IPS-15b (cell line): ENCODE measurements around the gene PSMB11.

ENCODE experiments used
- H3K27me3 ChIP-seq: one replicate; pipeline ENCODE4 v1.6.1; 2013; ENCODE audit warnings: low read length; ENCODE audit not compliant: control insufficient read depth, insufficient read depth
- H3K36me3 ChIP-seq: one replicate; pipeline ENCODE4 v1.6.1; 2013; ENCODE audit warnings: low read length; ENCODE audit not compliant: control insufficient read depth, insufficient read depth
- H3K4me1 ChIP-seq: one replicate; pipeline ENCODE4 v1.6.1; 2013; ENCODE audit warnings: mild to moderate bottlenecking, low read length; ENCODE audit not compliant: control insufficient read depth, insufficient read depth
- H3K4me3 ChIP-seq: one replicate; pipeline ENCODE4 v1.5.1; 2013; ENCODE audit warnings: low read depth, low read length
- H3K9ac ChIP-seq: one replicate; pipeline ENCODE4 v1.6.1; 2013; ENCODE audit warnings: low read depth, mild to moderate bottlenecking, low read length
- H3K9me3 ChIP-seq: one replicate; pipeline ENCODE4 v1.6.1; 2013; ENCODE audit warnings: mild to moderate bottlenecking, low read length; ENCODE audit not compliant: control insufficient read depth, insufficient read depth

The PSMB11 gene

DNA sequence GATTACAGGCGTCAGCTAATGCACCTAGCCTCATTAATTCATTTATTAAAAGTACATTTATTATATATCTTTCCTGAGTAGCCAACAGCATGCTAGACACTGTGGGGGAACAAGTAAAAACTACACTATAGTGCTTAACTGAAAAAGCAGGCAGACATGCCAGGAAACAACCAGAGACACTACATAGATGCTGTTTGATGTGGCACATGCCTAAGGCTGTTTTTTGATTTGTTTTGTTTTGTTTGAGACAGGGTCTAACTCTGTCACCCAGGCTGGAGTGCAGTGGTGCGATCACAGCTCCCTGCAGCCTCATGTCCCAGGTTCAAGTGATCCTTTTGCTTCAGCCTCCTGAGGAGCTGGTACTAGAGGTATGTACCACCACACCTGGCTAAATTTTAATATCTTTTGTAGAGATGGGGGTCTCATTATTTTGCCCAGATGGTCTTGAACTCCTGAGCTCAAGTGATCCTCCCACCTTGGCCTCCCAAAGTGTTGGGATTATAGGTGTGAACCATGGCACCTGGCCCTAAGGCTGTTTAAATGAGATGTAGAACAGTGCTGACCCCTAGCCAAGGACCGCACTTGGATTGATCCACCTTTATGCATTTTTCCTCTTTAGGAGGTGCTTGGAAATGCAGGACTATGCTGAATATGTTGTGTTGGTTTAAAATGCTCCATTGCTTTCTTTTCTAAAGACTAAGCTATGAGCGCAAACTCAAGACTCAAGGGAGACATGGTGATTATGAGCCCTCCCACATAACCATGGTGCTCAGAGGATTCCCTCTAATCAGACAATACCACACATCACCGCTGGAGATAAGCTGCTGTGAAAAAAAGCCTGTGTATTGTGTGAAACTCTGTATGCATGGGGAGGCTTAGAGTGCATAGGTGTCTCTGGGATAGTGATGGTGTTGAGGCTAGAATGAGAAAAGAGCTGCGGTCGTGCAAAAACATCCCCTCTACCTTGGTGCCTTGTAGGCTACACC, 21.6 kb upstream of the PSMB11 start:
- Histone ChIP-seq H3K9ac (no peak overlapping the region), H3K27me3 (no peaks in the 10 kb centered on the region), H3K36me3 (peaks cover 1% of the 10 kb centered on the region), H3K4me1 (peaks cover 11% of the 10 kb centered on the region), H3K4me3 (no peak overlapping the region), H3K9me3 (no peaks in the 10 kb centered on the region)

DNA sequence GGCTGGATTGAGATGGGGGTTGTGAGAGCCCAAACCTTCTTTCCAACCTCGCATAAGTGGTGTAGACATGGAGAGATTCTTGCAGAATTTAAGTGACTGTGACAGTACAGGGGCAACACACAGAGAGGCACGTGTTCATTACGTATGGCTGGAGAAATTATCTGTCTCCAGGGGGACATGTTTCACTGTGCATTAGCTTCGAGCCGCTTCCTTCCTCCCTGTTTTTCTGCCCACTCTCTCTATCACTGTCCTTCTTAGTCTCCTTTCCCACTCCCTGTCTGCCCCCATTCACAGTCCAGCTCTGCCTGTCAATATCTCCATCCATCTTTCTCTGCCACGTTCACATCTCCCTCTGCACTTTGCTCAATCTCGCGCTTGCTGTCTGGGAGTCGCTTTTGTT, 20.6 kb upstream of the PSMB11 start:
- Histone ChIP-seq H3K4me3 (no peak overlapping the region), H3K9me3 (no peaks in the 10 kb centered on the region), H3K4me1 (peaks cover 15% of the 10 kb centered on the region), H3K36me3 (peaks cover 7% of the 10 kb centered on the region), H3K9ac (no peak overlapping the region), H3K27me3 (no peaks in the 10 kb centered on the region)

DNA sequence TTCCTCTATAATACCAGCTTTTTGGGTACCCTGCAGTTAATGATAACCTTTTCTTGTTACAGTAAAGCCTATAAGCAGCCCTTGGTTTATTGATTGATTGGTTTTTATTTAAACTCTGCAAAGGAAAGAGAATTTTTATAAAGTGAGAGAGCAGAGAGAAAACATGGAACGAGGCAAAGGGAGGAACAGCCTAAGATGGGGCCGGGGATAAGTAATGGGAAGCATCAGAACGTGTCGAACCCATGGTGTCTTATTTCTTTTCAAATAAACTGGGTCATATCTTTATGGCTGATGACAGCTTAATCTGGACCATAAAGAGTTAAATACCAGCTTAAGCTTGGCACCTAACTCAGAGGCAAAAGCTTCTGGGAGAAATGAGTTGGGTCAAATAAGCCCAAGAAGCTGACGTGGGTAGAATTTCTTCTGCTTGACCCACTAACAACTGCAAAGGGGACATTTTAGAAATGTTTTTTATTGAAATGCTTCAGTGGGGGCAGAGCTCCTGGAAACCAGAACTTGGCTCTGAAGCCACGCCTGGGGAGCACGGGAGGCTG, 20.0 kb upstream of the PSMB11 start:
- H3K9me3 ChIP-seq, result no peaks in the 10 kb centered on the region
- H3K27me3 ChIP-seq, result no peaks in the 10 kb centered on the region
- H3K36me3 ChIP-seq, result peaks cover 7% of the 10 kb centered on the region
- H3K4me3 ChIP-seq, result no peak overlapping the region
- H3K9ac ChIP-seq, result no peak overlapping the region
- peaks cover 15% of the 10 kb centered on the region for H3K4me1 ChIP-seq

DNA sequence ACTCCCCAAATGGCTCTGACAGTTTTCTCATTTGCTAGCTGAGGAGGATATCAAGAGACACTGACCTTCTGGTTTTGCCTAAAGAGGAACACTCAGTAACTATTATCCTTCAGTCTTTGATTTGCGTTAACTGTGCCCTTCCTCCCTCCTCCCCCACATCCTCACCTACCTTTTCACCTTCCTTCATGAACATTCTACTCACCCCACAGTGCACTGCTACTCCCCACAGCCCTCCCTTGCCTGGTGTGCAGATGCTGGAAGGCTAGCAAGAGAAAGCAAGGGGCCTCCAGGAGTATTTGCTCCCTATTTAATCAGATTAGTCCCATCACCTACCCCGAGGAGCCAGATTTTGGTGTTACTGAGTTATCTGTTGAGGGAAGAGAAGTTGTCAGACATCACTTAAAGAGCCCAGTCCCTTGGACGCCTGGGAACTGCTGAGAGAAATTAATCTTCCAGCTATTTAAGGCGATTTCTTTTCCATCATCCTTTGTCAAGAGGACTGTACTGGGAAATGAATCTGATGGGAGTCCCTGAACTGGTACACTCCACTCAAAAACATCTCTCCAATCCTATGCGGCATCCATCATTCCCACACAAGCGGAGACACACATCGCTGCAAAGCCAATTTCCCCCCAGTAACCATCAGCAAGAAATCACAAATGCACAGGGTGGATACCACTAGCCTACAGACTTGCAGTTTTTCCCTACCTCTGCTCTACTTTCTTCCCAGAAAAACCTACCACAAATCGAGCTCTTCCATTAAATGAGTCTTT, 18.8 kb upstream of the PSMB11 start:
- Histone ChIP-seq H3K36me3 (peaks cover 7% of the 10 kb centered on the region), H3K4me3 (no peak overlapping the region), H3K27me3 (no peaks in the 10 kb centered on the region), H3K4me1 (peaks cover 15% of the 10 kb centered on the region), H3K9ac (no peak overlapping the region), H3K9me3 (no peaks in the 10 kb centered on the region)

DNA sequence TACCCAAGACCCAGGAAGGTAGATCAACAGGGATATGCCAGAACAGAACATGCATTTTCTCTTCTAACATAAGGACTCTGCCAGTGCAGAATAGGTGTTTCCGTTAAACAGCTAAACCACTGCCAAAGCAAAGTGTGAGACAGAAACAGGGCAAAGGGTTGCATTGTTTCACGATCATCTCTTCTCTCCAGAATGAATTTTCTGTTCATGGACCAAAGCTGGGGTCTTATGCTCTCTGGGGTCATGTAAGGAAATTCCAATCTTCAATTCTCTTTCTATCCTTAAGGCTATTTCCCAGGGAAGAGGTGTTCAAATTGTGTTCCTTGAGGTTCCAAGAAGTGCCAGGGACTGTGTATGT, 18.2 kb upstream of the PSMB11 start:
- no peak overlapping the region for H3K4me3 ChIP-seq
- H3K4me1 ChIP-seq, result peaks cover 15% of the 10 kb centered on the region
- H3K27me3 ChIP-seq, result no peaks in the 10 kb centered on the region
- no peak overlapping the region for H3K9ac ChIP-seq
- H3K36me3 ChIP-seq, result peaks cover 7% of the 10 kb centered on the region
- no peaks in the 10 kb centered on the region for H3K9me3 ChIP-seq

DNA sequence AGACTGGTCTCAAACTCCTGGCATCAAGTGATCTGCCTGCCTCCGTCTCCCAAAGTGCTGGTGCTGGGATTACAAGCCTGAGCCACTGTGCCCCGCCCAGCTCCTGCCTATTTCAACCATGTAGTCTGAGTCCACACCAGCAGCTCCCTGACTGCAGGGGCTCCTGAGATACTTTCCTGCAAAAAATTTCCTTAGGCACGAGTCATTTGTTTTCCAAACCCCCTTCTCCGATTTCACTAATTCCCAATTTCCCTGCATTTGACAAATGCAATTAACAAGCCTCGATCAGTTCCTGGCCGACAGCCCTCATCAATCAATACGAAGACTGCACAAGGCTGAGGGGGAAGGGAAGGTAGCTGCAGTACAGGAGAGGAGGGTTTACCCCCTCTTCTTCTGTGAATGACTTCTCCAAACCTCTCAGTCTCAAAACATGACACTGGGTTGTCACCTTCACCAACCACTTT, 17.4 kb upstream of the PSMB11 start:
- Histone ChIP-seq H3K9ac (no peak overlapping the region), H3K4me3 (no peak overlapping the region), H3K27me3 (no peaks in the 10 kb centered on the region), H3K36me3 (peaks cover 7% of the 10 kb centered on the region), H3K9me3 (no peaks in the 10 kb centered on the region), H3K4me1 (peaks cover 15% of the 10 kb centered on the region)

DNA sequence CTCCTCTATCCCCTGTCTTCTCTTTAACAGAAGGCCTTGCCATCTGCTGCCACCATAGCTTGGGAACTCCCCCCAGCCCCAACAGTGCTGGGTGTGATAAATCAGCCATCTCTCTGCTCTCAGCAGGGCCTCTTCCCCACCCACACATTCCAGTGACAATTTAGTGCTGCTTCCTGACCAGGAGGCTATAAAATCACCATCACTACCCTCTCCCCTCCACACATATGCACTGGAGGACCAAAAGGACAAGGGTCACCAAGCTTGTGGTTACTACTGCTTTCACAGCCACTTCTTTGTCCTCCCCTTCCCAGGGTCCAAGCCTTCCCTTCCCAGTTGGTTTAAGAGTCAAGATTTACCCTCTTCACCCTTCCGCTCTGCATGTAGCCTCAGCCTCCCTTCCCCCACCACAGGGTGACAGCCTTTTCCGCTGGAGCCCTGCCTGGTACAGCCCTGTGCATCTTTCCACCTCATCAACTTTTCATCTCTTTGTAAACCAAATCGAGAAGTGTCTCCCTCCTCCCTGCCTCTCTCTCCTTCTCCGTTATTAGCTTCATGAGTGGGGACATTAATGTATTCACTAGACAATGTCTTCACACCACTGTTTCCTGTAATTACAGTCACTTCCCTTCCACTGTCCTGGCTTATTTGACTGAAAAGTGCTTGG, 16.7 kb upstream of the PSMB11 start:
- Histone ChIP-seq H3K9me3 (no peaks in the 10 kb centered on the region), H3K4me3 (no peak overlapping the region), H3K9ac (no peak overlapping the region), H3K4me1 (peaks cover 15% of the 10 kb centered on the region), H3K27me3 (no peaks in the 10 kb centered on the region), H3K36me3 (peaks cover 8% of the 10 kb centered on the region)

DNA sequence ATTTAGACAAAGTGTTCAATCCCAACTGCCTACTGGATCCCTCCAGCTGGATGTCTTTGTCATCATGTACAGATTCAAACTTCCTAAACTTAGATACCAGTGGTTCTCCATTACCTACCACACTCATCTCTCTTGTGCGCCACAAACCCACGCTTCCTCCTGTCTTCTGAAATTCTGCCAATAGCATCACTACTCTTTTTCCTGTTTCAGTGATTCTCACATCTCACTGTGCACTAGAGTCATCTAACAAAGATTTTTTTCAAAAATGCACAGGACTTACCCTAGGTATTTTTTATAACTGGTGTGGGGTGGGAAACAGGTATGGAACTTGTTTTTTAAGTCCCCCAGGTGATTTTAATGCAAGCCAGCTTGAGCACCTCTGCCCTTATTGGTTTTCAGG, 13.2 kb upstream of the PSMB11 start:
- Histone ChIP-seq H3K4me1 (peaks cover 15% of the 10 kb centered on the region), H3K36me3 (peaks cover 27% of the 10 kb centered on the region), H3K27me3 (no peaks in the 10 kb centered on the region)

DNA sequence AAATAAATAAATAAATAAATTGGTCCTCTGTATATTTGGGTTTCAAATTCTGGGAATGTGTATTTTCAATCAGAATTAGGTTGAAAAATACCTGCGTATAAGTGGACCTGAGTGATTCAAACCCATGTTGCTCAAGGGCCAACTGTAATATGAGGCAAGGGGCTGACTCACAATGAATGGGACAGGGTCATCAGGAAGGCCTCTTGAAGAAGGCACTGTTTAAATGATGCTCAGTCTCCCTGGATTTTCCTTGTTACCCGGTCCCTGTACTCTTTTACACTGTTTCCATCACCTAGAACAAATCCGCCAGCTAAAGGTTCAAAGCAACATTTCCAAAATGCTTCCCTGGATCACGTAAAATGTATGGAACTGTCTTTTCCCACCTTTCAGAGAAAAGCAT, 11.1 kb upstream of the PSMB11 start:
- Histone ChIP-seq H3K4me1 (peaks cover 10% of the 10 kb centered on the region), H3K9ac (no peak overlapping the region), H3K27me3 (no peaks in the 10 kb centered on the region), H3K4me3 (no peak overlapping the region), H3K36me3 (peaks cover 21% of the 10 kb centered on the region), H3K9me3 (no peaks in the 10 kb centered on the region)

More for the DNA sequence above, 13.2 kb upstream of the PSMB11 start:
- Histone ChIP-seq H3K9ac (no peak overlapping the region), H3K9me3 (no peaks in the 10 kb centered on the region), H3K4me3 (no peak overlapping the region)

DNA sequence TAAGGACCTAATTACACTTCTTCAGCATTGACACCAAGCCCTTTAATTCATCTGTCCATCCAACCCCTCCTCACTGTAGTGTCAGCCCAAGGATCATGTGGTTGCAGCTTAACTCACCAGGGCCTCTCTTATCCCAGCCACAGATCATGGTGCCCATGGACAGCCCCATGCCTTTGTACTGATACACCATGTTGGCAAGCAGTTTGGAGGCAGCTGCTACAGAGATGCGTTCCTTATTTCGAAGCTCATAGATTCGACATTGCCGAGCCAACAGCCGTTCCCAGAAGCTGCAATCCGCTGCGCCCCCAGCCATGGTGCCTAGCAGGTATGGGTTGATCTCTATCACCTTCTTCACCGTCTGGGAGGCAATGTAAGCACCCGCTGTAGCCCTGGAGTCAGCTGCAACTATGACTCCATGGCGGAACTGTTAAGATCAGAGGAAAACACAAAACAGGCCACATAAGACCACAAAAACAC, 8.7 kb upstream of the PSMB11 start:
- Histone ChIP-seq H3K9me3 (no peaks in the 10 kb centered on the region), H3K36me3 (peaks cover 20% of the 10 kb centered on the region), H3K9ac (no peak overlapping the region), H3K4me1 (peaks cover 10% of the 10 kb centered on the region), H3K4me3 (peak overlapping the region; percentile 96), H3K27me3 (no peaks in the 10 kb centered on the region)

DNA sequence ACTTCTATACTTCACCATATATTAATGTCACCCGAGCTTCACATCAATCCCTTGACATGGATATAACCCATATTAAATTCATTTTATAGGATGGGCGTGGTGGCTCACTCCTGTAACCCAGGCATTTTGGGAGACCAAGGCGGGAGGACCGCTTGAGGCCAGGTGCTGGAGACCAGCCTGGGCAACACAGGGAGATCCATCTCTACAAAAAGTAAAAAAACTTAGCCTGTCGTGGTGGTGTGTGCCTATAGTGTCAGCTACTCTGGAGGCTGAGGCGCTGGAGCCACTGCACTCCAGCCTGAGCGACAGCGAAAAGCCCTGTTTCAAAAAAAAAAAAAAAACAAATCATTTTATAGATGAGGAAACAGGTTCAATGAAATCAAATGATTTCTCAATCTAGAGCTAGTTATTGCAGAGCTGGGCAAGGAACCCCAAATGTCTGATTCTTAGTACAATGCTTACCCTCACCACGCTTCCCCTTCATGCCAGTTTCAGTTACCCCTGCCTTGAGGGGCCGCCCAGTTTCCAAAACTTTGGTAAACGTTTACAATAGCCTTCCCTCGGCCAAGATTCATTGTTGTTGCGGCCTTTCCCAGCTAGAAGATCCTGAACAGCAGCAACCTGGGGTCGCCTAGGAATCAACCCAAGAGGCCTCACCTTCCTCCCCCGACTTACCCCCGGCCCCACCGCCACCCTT, 8.1 kb upstream of the PSMB11 start:
- peaks cover 10% of the 10 kb centered on the region for H3K4me1 ChIP-seq
- H3K4me3 ChIP-seq, result peak overlapping the region; percentile 96
- peak overlapping the region; percentile 99 for H3K9ac ChIP-seq
- H3K36me3 ChIP-seq, result peaks cover 20% of the 10 kb centered on the region
- H3K27me3 ChIP-seq, result no peaks in the 10 kb centered on the region
- no peaks in the 10 kb centered on the region for H3K9me3 ChIP-seq
